Brain microvascular endothelial cell (primary cell): ENCODE results near the gene PDZRN4.

ENCODE experiments used
- DNase-seq: peaks from one replicate; pipeline ENCODE4 v3.0.0-alpha.2; 2020
- H3K27ac ChIP-seq: fragments of 250-450 bp; sonication (Bioruptor Pico); 2 replicates; pipeline ENCODE4 v1.5.1; 2020; ENCODE audit warnings: mild to moderate bottlenecking, moderate library complexity
- H3K27me3 ChIP-seq: fragments of 250-450 bp; sonication (Bioruptor Pico); replicated peaks from 2 replicates; pipeline ENCODE4 v1.5.1; 2020; ENCODE audit warnings: mild to moderate bottlenecking
- H3K36me3 ChIP-seq: fragments of 250-450 bp; sonication (Bioruptor Pico); replicated peaks from 2 replicates; pipeline ENCODE4 v1.5.1; 2020; ENCODE audit warnings: mild to moderate bottlenecking
- H3K4me3 ChIP-seq: 2 replicates; pipeline ENCODE4 v1.5.1; 2011; ENCODE audit warnings: low read depth, mild to moderate bottlenecking, control low read depth, low read length, moderate library complexity
- CTCF ChIP-seq: IDR thresholded peaks from 2 replicates; pipeline ENCODE4 v1.5.1; 2011; ENCODE audit warnings: low read depth, mild to moderate bottlenecking, moderate library complexity, low read length, control low read depth, inconsistent platforms; ENCODE audit errors: missing control alignments
- in situ Hi-C: cut with HindIII; loops from 2 replicates; pipeline ENCODE4 v1.10.0; 2017; ENCODE audit warnings: low sequenced_read_pairs, low pct_ligation_motif_present

The PDZRN4 gene

GRCh38 chr12:41587574-41587973 is 399.5 kb downstream of the PDZRN4 start:
- DNase-seq: no peak
- Histone ChIP-seq H3K27ac (no peak overlapping the region), H3K36me3 (no peaks in the 10 kb centered on the region), H3K27me3 (no peaks in the 10 kb centered on the region), H3K4me3 (no peak overlapping the region)
- in situ Hi-C loops: no loop called here
- no peak for TF ChIP-seq CTCF

- no peak overlapping the region for H3K4me3 ChIP-seq
- DNase-seq: no peak
- no peaks in the 10 kb centered on the region for H3K36me3 ChIP-seq
- no peak for TF ChIP-seq CTCF
- no peaks in the 10 kb centered on the region for H3K27me3 ChIP-seq
- in situ Hi-C loops: no loop called here
- no peak overlapping the region for H3K27ac ChIP-seq
Measured at GRCh38 chr12:41589878-41590277, 401.8 kb downstream of the PDZRN4 start.

- H3K27ac ChIP-seq: no peak overlapping the region
- no peaks in the 10 kb centered on the region for H3K27me3 ChIP-seq
- H3K36me3 ChIP-seq: no peaks in the 10 kb centered on the region
- in situ Hi-C loops: no loop called here
- no peak overlapping the region for H3K4me3 ChIP-seq
- DNase-seq: no peak
- no peak for TF ChIP-seq CTCF
Measured at GRCh38 chr12:41596190-41596589, 408.1 kb downstream of the PDZRN4 start.

GRCh38 chr12:41604830-41605229 is 416.7 kb downstream of the PDZRN4 start:
- in situ Hi-C loops: no loop called here
- DNase-seq: no peak
- Histone ChIP-seq H3K4me3 (no peak overlapping the region), H3K27ac (no peak overlapping the region), H3K36me3 (no peaks in the 10 kb centered on the region), H3K27me3 (no peaks in the 10 kb centered on the region)
- no peak for TF ChIP-seq CTCF

GRCh38 chr12:41605545-41606305 is 417.6 kb downstream of the PDZRN4 start:
- H3K27me3 ChIP-seq: no peaks in the 10 kb centered on the region
- no peak overlapping the region for H3K4me3 ChIP-seq
- DNase-seq: no peak
- H3K27ac ChIP-seq: no peak overlapping the region
- in situ Hi-C loops: no loop called here
- no peak for TF ChIP-seq CTCF
- H3K36me3 ChIP-seq: no peaks in the 10 kb centered on the region
